GM18498 (cell line): ENCODE measurements around the gene BABAM2.
"Not testable (repeated sequence)": the region's sequence is repeated elsewhere in the genome, so short reads cannot be mapped to it uniquely, and the experiment has no call there.

Experiments used
- ATAC-seq: cut with Tn5 transposase; IDR thresholded peaks from one replicate; pipeline ENCODE4 v1.9.1; 2021; ENCODE audit warnings: mild to moderate bottlenecking, moderate library complexity; ENCODE audit not compliant: unreplicated experiment

The BABAM2 gene

GRCh38 chr2:27940090-27940671, 49.7 kb downstream of the BABAM2 start:
- no peak for ATAC-seq

GRCh38 chr2:27940982-27941381, 50.5 kb downstream of the BABAM2 start:
- ATAC-seq, result no peak

- ATAC-seq, result no peak
These were observed 52.4 kb downstream of the BABAM2 start for GRCh38 chr2:27942612-27943547.

- no peak for ATAC-seq
These were observed 56.1 kb downstream of the BABAM2 start for GRCh38 chr2:27946530-27947060.

- ATAC-seq, result no peak
These were observed 61.5 kb downstream of the BABAM2 start for GRCh38 chr2:27952070-27952469.

- ATAC-seq, result no peak
These were observed 62.5 kb downstream of the BABAM2 start for GRCh38 chr2:27953077-27953476.

- no peak for ATAC-seq
These were observed 63.7 kb downstream of the BABAM2 start for GRCh38 chr2:27954221-27954673.

GRCh38 chr2:27954771-27955383, 64.3 kb downstream of the BABAM2 start:
- peak; percentile 56 for ATAC-seq

DNA sequence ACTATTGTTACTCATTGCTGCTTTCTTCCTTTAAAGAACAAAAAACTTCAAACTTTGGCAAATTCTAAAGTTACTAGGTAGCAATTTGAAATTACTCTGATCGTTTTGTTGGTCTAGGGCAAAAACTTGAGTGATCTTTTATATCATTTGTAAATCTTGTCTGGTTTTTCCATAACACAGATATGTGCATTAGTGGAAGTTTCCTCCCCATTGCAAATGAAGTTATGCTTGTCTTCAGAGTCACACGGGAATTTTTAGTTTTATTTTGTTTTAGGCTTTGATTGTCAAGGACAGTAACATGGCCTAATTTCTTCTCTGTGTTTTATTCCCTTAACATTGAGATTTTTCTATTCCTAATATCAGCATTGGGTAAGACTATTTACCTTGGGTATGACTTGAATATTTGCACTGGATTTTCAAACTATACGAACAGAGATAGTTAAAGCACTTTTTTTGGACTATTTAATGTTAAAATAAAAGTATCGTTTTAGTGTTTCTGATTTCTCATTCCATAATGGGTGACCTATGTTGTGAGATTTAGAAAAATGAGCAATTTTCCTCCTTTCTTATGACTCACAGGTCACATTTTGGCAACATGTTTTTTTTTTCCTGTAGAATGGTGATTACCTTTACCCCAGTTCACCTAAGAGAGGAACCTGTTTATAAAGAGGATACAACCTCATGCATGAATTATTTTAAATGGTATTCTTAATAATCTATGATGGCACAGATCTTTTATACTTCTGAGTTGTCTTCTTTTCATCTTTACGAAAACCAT, 65.0 kb downstream of the BABAM2 start:
- ATAC-seq, result no peak

GRCh38 chr2:27956888-27957287, 66.4 kb downstream of the BABAM2 start:
- no peak for ATAC-seq

- no peak for ATAC-seq
These were observed 68.3 kb downstream of the BABAM2 start for GRCh38 chr2:27958711-27959378.

DNA sequence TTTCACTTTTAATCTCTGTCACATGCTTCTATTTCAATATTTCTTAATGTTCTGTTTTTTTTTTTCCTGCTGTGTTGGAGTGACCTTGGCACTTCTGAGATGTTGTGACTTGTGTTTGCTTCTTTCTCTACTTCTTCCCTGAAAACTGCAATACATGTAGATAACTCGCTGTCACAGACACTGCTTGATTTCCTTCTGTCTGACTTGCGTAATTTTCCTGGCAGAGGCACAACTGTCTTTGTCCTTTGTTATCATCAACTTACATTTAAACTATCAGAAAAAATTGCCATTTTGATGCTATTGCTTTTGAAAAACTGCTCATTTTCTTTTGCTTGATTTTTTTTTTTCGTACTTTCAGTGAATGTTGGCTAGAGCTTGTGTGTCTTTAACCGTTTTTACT, 69.0 kb downstream of the BABAM2 start:
- no peak for ATAC-seq

- no peak for ATAC-seq
These were observed 69.8 kb downstream of the BABAM2 start for GRCh38 chr2:27960237-27960912.

DNA sequence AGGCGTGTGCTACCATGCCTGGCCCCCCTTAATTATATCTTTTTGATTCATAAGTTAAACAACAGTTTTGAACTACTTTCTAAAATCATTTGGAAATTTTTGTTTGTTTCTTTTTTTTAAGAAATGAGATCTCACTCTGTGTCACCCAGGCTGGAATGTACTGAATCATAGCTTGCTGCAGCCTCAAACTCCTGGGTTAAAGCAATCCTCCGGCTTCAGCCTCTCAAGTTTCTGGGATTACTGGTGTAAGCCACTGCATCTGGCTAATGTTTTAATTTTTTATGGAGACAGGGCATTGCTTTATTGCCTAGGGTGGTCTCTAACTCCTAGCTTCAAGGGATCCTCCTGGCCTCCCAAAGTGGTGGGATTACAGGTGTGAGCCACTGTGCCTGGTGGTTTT, 71.5 kb downstream of the BABAM2 start:
- ATAC-seq, result no peak

DNA sequence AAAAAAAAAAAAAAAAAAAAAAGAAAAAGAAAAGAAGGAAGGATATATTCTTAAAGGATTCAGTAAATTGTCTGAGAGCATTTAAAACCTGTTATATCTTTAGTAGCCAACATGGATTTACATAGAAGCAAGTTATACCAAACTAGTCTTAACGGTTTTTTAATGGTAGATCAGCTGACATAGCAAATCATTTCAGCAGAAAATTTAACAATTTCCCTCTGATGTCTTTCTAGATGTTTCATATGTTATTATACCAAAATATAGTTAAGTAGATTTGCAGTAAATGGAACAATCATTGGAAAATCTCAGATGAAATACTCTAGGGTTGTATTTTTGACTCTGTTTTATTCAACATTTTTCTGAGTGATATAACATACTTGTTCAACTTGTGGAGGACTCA, 72.9 kb downstream of the BABAM2 start:
- no peak for ATAC-seq

DNA sequence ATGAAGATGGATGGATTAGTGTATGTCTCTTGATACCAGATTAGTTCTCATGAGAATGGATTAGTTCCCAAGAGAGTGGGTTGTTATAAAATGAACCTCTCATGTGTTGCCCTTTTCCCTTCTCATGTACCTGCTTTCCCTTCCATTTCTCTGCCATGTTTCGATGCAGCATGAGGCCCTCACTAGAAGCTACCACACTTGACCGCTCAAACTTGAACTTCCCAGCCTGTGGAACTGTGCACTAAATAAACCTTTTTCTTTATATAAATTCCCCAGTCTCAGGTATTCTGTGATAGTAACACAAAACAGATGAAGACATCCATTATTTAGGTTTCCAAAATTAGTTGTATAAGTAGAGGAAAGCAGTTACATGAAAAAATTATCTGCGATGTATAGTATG, 73.5 kb downstream of the BABAM2 start:
- ATAC-seq, result no peak

- ATAC-seq, result no peak
These were observed 75.3 kb downstream of the BABAM2 start for GRCh38 chr2:27965841-27966240.

DNA sequence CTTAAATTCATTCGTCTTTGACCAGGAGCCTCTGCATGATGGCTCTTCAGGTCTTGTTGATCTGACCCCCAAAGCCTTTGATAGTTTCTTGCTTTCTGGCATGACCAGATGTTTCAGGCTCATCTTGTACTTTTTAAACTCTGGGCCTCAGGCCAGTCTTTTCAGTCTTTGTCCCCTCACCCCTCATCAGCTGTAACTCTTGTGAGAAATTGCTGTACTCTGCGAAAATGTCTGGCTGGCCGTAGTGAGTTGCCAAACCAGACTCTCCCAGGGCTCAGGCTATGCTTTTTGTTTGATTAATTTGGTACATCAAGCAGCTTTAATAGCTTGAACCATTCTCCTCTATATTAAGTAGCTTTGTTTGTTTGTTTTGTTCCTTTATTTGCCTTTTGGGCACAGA, 75.9 kb downstream of the BABAM2 start:
- no peak for ATAC-seq

GRCh38 chr2:27967076-27967475, 76.5 kb downstream of the BABAM2 start:
- ATAC-seq, result no peak

DNA sequence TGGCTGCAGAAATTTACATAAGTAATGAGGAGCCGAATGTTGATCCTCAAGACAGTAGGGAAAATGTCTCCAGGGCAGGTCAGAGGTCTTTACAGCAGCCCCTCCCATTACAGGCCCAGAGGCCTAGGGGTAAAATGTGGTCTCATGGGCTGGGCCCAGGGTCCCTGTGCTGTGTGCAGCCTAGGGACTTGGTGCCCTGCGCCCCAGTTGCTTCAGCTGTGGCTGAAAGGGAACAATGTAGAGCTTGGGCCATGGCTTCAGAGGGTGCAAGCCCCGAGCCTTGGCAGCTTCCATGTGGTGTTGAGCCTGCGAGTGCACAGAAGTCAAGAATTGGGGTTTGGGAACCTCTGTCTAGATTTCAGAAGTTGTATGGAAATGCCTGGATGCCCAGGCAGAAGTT, 77.5 kb downstream of the BABAM2 start:
- not testable (repeated sequence) for ATAC-seq
